Adrenal gland (tissue), 12 donors: Measurements from ENCODE around the gene TSSC4. TPM values are rescaled to one million over a fixed set of nuclear protein-coding genes. Genes with fewer than 3 reads are reported as not detected.

Source experiments
- DNase-seq, 7 donors: peaks; one replicate each; pipeline ENCODE4 v3.0.0-alpha.2; 2019 to 2020
- H3K27ac ChIP-seq, 5 donors: fragments of 200-600 bp; sonication (generic) in 4 of 5; 1 replicate in 3 of 5; 2 replicates in 2 of 5; pipeline versions ENCODE4 v1.5.1 to v1.8.0; 2016 to 2020; ENCODE audit warnings: mild to moderate bottlenecking in 1 of 5
- H3K27me3 ChIP-seq: fragments of 200-600 bp; 2 replicates; pipeline ENCODE4 v1.8.0; 2021
- H3K36me3 ChIP-seq, 2 donors: fragments of 200-600 bp; replicated peaks in 1 of 2; 1 replicate in 1 of 2; 2 replicates in 1 of 2; pipeline versions ENCODE4 v1.5.1 to v1.8.0; 2018 to 2022
- H3K4me1 ChIP-seq, 2 donors: fragments of 200-600 bp; replicated peaks in 1 of 2; 1 replicate in 1 of 2; 2 replicates in 1 of 2; pipeline versions ENCODE4 v1.5.1 to v1.8.0; 2018 to 2021
- H3K4me3 ChIP-seq, 4 donors: fragments of 200-600 bp; sonication (generic) in 3 of 4; one replicate each; pipeline ENCODE4 v1.5.1; 2016 to 2018
- H3K9me3 ChIP-seq, 3 donors: fragments of 200-600 bp; sonication (generic) in 1 of 3; replicated peaks in 1 of 3; 1 replicate in 2 of 3; 2 replicates in 1 of 3; pipeline versions ENCODE4 v1.5.1 to v1.8.0; 2016 to 2021
- CTCF ChIP-seq, 6 experiments: fragments of 450-650 bp in 4 of 6; fragments of 200-600 bp in 2 of 6; sonication (generic) in 1 of 6; IDR thresholded peaks; 1 replicate in 5 of 6; 2 replicates in 1 of 6; pipeline versions ENCODE4 v1.5.1 to v1.8.0; 2016 to 2021; ENCODE audit warnings: antibody characterized with exemption in 6 of 6, mild to moderate bottlenecking in 2 of 6, moderate library complexity in 1 of 6
- POLR2A ChIP-seq, 2 donors: fragments of 450-650 bp; IDR thresholded peaks; one replicate each; pipeline ENCODE4 v1.6.1; 2017; ENCODE audit warnings: antibody characterized with exemption in 2 of 2, mild to moderate bottlenecking in 2 of 2, moderate library complexity in 1 of 2
- WGBS, 4 donors: extraction: QIAGEN DNeasy Blood & Tissue Kit in 2 of 4; methylation state at CpG; one replicate each; pipeline versions ENCODE4 v1.1.5 to v1.1.7; 2013 to 2017; 5-methylcytosine and 5-hydroxymethylcytosine counted together
- intact Hi-C, 2 donors: fragments of 100-400 bp; cut with DNase I; formaldehyde crosslinking; loops; one replicate each; pipeline versions ENCODE4 v1.14.1 to v1.15.0; 2022 to 2023
- polyA plus RNA-seq, 3 donors: library from polyadenylated mRNA; stranded (reverse); fragments of 200-250 nt in 2 of 3; fragments of 350-450 nt in 1 of 3; fragmentation: Illumina TruSeq in 1 of 3; extraction: RNeasy Lipid Tissue Mini Kit (QIAGEN cat#74804) in 1 of 3; gene quantifications; one replicate each; pipeline ENCODE4 v1.2.3, GENCODE V29; 2013 to 2014
- total RNA-seq, 9 donors: library from RNA; depleted of rRNA in 4 of 9; stranded (reverse); fragments of >200 nt in 4 of 9; fragments of 120-200 nt in 1 of 9; fragmentation: NEBNext Ultra II Directional in 1 of 9; extraction: Animal tissue kit (Norgen Biotek cat#: 25700) in 1 of 9; gene quantifications; one replicate each; pipeline versions ENCODE4 v1.1.0 to v1.2.4, GENCODE V29; 2013 to 2023
- donor health status: healthy with polysubstance abuse.
- donor health status: Bipolar disorder and iron deficiency.
- donor health status: DM: yes; HTN: yes; CAD: no.
- donor health status: DM: no; HTN: no; CAD: no.
- donor health status: DM: no; HTN: no; CAD: no.
- donor health status: DM: yes; HTN: yes; CAD: no.

The TSSC4 gene
- total and polyA plus RNA-seq, 12 donors, result 3.4 to 94.6 (median 38.1) TPM

- no peak for DNase-seq
- H3K36me3 ChIP-seq, result no peaks in the 10 kb centered on the region
- TF ChIP-seq CTCF (IDR thresholded peaks at IDR 0.05) (no peak), POLR2A (IDR thresholded peaks at IDR 0.05) (no peak)
- no peak overlapping the region for H3K27ac ChIP-seq
- intact Hi-C loops, result no loop called here
- H3K9me3 ChIP-seq, result no peaks in the 10 kb centered on the region
- no peak overlapping the region for H3K4me3 ChIP-seq
- peaks cover 9% of the 10 kb centered on the region for H3K27me3 ChIP-seq
- H3K4me1 ChIP-seq, result peaks cover 0 to 4% of the 10 kb centered on the region in 2 donors
- 79 to 83% (median 82%) methylated on average over 3 to 34 of the region's 34 CpGs for WGBS, 4 donors
Observed at GRCh38 chr11:2415601-2416380, 15.2 kb downstream of the TSSC4 start.

DNA sequence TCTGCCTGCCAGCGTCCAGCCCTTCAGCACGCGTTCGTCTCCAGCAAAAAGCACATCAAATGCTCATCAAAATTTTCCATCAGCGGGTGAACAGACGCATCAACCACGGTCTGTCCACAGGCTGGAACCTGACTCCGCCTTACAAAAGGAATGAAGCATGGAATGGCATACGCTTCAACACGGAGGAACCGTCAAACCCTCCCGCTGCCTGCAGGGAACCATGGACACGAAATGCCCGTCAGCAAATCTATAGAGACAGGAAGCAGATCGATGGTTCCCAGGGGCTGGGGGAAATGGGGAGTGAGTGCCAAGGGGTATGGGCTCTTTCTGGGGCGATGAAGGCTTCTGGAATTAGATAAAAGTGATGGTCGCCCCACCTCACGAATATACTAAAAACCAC is 16.2 kb downstream of the TSSC4 start:
- DNase-seq, result no peak
- TF ChIP-seq POLR2A (IDR thresholded peaks at IDR 0.05) (no peak), CTCF (IDR thresholded peaks at IDR 0.05) (no peak)
- peaks cover 0 to 4% of the 10 kb centered on the region in 2 donors for H3K4me1 ChIP-seq
- 71 to 80% (median 77%) methylated on average over 17 to 18 of the region's 18 CpGs for WGBS, 4 donors
- intact Hi-C loops, result no loop called here
- no peaks in the 10 kb centered on the region for H3K9me3 ChIP-seq
- no peaks in the 10 kb centered on the region for H3K36me3 ChIP-seq
- no peak overlapping the region for H3K27ac ChIP-seq
- peaks cover 7% of the 10 kb centered on the region for H3K27me3 ChIP-seq
- no peak overlapping the region for H3K4me3 ChIP-seq

- WGBS, 4 donors, result 63 to 80% (median 72%) methylated on average over 15 to 30 of the region's 30 CpGs
Observed at GRCh38 chr11:2417856-2418692, 17.5 kb downstream of the TSSC4 start.

More at GRCh38 chr11:2417856-2418692, 17.5 kb downstream of the TSSC4 start:
- no peak for DNase-seq
- intact Hi-C loops, result loop anchor here (2.0 kb wide), 2 partner anchors 109 to 221 kb away; no protein-coding TSS in a partner anchor
- Histone ChIP-seq H3K4me3 (no peak overlapping the region), H3K36me3 (no peaks in the 10 kb centered on the region), H3K9me3 (no peaks in the 10 kb centered on the region), H3K27ac (no peak overlapping the region), H3K4me1 (peaks cover 0 to 4% of the 10 kb centered on the region in 2 donors), H3K27me3 (peaks cover 7% of the 10 kb centered on the region)
- TF ChIP-seq CTCF (IDR thresholded peaks at IDR 0.05) (no peak), POLR2A (IDR thresholded peaks at IDR 0.05) (no peak)
